Small intestine (tissue), 7 donors: ENCODE data around the gene ATP8B1. TPM values are rescaled to one million over a fixed set of nuclear protein-coding genes. Genes with fewer than 3 reads are reported as not detected.
"Not testable (repeated sequence)": the region's sequence is repeated elsewhere in the genome, so short reads cannot be mapped to it uniquely, and the experiment has no call there.

Source experiments
- DNase-seq, 2 donors: peaks; one replicate each; pipeline versions ENCODE4 v3.0.0 to v3.0.0-alpha.2; 2013
- FAIRE-seq: peaks from 2 replicates; lab custom pipeline; 2012; peaks lifted over from hg19 to GRCh38; lab: Jason Lieb, UNC
- H3K27ac ChIP-seq, 3 donors: one replicate each; pipeline ENCODE4 v1.5.1; 2013; ENCODE audit warnings: low read length in 2 of 3, mild to moderate bottlenecking in 2 of 3, control low read depth in 1 of 3, inconsistent platforms in 1 of 3, low read depth in 1 of 3, moderate library complexity in 1 of 3
- H3K27me3 ChIP-seq, 3 donors: one replicate each; pipeline ENCODE4 v1.6.1; 2013; ENCODE audit warnings: low read length in 3 of 3, inconsistent platforms in 1 of 3; ENCODE audit not compliant: control insufficient read depth in 3 of 3, insufficient read depth in 3 of 3
- H3K36me3 ChIP-seq, 3 donors: one replicate each; pipeline ENCODE4 v1.6.1; 2013; ENCODE audit warnings: low read length in 3 of 3, inconsistent platforms in 1 of 3, low read depth in 1 of 3, mild to moderate bottlenecking in 1 of 3, moderate library complexity in 1 of 3; ENCODE audit not compliant: control insufficient read depth in 3 of 3, insufficient read depth in 2 of 3
- H3K4me1 ChIP-seq, 3 donors: one replicate each; pipeline ENCODE4 v1.6.1; 2013; ENCODE audit warnings: low read length in 2 of 3, inconsistent platforms in 1 of 3, low read depth in 1 of 3, mild to moderate bottlenecking in 1 of 3, moderate library complexity in 1 of 3; ENCODE audit not compliant: control insufficient read depth in 3 of 3, insufficient read depth in 2 of 3
- H3K4me3 ChIP-seq, 3 donors: one replicate each; pipeline ENCODE4 v1.5.1; 2013; ENCODE audit warnings: low read length in 3 of 3, control low read depth in 1 of 3, inconsistent platforms in 1 of 3, low read depth in 1 of 3, mild to moderate bottlenecking in 1 of 3, moderate library complexity in 1 of 3
- H3K9me3 ChIP-seq, 2 donors: one replicate each; pipeline ENCODE4 v1.6.1; 2013; ENCODE audit warnings: low read depth in 1 of 2, low read length in 1 of 2; ENCODE audit not compliant: control insufficient read depth in 2 of 2, insufficient read depth in 1 of 2
- WGBS, 3 donors: extraction: QIAGEN DNeasy Blood & Tissue Kit; methylation state at CpG; one replicate each; pipeline ENCODE4 v1.1.7; 2013; 5-methylcytosine and 5-hydroxymethylcytosine counted together
- polyA plus RNA-seq, 4 donors: library from polyadenylated mRNA; stranded (reverse) in 3 of 4; unstranded in 1 of 4; fragments of 200-250 nt in 3 of 4; fragments of 120-200 nt in 1 of 4; gene quantifications; one replicate each; pipeline versions ENCODE4 v1.2.1 to v1.2.3, GENCODE V29; 2013
- donor health status: healthy with polysubstance abuse.
- donor health status: control.
- donor health status: control.
- donor health status: Bipolar disorder and iron deficiency.
- donor health status: healthy.

ATP8B1 gene
- polyA plus RNA-seq, 4 donors, result 25.5 to 82.5 (median 42.7) TPM

DNA sequence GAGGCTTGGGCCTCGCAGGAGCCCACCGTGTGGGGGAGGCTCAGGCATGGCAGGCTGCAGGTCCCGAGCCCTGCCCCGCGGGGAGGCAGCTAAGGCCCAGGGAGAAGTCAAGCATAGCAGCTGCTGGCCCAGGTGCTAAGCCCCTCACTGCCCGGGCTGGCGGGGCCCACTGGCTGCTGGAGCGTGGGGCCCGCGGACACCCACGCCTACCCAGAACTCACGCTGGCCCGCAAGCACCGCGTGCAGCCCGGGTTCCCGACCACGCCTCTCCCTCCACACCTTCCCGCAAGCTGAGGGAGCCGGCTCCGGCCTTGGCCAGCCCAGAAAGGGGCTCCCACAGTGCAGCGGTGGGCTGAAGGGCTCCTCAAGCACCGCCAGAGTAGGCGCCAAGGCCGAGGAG, 159.4 kb downstream of the ATP8B1 start:
- WGBS, 3 donors, result 93 to 97% (median 95%) methylated on average over 17 to 25 of the region's 25 CpGs
- not testable (repeated sequence) for H3K27me3 ChIP-seq, H3K27ac ChIP-seq, FAIRE-seq, H3K4me1 ChIP-seq, DNase-seq, H3K9me3 ChIP-seq, H3K4me3 ChIP-seq
- peaks cover 0 to 34% (median 4%) of the 10 kb centered on the region in 3 donors for H3K36me3 ChIP-seq

DNA sequence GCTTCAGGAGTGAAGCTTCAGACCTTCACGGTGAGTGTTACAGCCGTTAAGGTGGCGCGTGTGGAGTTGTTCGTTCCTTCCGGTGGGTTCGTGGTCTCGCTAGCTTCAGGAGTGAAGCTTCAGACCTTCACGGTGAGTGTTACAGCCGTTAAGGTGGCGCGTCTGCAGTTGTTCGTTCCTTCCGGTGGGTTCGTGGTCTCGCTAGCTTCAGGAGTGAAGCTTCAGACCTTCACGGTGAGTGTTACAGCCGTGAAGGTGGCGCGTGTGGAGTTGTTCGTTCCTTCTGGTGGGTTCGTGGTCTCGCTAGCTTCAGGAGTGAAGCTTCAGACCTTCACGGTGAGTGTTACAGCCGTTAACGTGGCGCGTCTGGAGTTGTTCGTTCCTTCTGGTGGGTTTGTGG, 160.7 kb downstream of the ATP8B1 start:
- not testable (repeated sequence) for H3K27me3 ChIP-seq, H3K4me3 ChIP-seq, FAIRE-seq, H3K4me1 ChIP-seq, DNase-seq, H3K9me3 ChIP-seq, H3K27ac ChIP-seq
- WGBS, 3 donors, result 97 to 98% (median 98%) methylated on average over 17 to 24 of the region's 29 CpGs
- H3K36me3 ChIP-seq, result peaks cover 0 to 22% (median 2%) of the 10 kb centered on the region in 3 donors

DNA sequence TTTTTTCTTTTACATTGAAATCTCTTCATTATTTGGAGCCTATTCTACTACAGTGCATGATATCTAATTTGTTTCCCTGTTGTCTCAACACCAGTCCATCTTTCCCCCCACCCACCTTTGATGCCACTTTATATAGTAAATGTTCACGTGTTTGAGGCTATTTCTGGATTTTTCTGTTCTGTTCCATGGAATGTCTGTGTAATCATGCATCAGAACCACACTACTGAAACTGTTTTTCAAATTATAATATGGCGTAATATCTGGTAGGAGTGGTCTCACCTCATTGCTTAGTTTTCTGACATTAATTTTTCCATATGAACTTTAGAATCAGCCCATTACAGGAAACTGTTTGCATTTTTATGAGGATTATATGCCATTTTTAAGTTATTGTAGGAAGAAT, 162.4 kb downstream of the ATP8B1 start:
- Histone ChIP-seq H3K9me3 (peaks cover 0 to 7% of the 10 kb centered on the region in 2 donors), H3K4me1 (no peaks in the 10 kb centered on the region), H3K27me3 (no peaks in the 10 kb centered on the region), H3K4me3 (no peak overlapping the region), H3K27ac (no peak overlapping the region), H3K36me3 (peaks cover 0 to 19% (median 2%) of the 10 kb centered on the region in 3 donors)
- no peak for DNase-seq
- 86 to 91% (median 89%) methylated on average over 2 of the region's 2 CpGs for whole genome bisulfite sequencing, 3 donors
- no peak for FAIRE-seq

DNA sequence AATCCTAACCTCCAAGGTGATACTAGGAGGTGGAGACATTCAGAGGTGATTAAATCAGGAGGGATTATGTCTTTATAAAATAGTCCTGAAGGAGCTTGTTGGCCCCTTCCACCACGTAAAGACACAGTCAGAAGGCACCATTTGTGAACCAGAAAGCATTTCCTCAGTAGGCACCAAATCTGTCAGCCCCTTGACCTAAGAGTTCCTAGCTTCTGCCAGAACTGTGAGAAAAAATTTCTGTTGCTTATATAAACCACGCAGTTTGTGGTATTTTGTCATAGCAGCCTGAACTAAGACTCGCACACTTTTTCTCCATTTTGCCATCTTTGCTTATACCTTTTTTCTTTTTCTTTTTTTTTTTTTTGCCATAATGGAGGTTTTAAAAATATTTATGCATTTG, 162.9 kb downstream of the ATP8B1 start:
- FAIRE-seq, result no peak
- H3K36me3 ChIP-seq, result peaks cover 0 to 16% (median 2%) of the 10 kb centered on the region in 3 donors
- WGBS, 3 donors, result 56 to 62% (median 61%) methylated on average over 3 of the region's 3 CpGs

DNA sequence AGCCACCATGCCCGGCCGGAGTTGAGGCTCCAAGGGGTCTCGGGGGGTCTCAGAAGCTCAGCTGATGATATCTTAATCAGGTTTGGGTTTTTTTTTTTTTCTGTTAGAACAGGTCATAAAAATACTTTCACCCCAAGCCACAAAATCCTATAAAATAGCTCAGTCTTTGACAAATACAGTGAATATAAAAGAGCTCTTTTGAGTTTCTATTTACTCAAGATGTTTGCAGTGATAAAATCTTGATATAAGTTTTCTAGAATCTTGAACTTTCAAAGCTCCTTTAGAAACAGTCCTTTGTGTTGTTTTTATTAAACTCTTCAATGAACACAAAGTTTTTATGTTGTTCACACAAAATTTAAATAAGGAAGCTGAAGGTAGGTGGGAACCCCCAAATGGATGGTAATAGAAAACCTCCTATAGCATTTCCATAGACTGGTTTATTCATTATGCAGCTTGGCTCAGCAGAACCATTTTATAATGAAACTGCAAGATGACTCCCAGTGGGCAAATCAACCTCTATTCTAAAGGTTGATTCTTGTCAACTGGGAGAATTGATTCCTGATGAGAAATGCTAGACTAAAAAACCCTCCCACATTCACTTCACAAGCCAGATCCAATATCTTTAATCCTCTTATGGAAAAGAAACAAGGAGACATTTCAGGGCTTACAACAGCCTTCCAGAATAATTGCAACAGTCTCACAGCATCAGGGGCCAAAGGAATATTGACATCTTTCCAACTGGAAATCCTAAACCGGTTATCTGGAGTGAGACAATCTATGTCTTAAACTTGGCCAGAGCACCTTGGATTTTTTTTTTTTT, 167.9 kb downstream of the ATP8B1 start:
- Histone ChIP-seq H3K27ac (no peak overlapping the region), H3K27me3 (no peaks in the 10 kb centered on the region), H3K36me3 (no peaks in the 10 kb centered on the region), H3K4me1 (peaks cover 0 to 9% (median 4%) of the 10 kb centered on the region in 3 donors), H3K4me3 (no peak overlapping the region), H3K9me3 (no peaks in the 10 kb centered on the region)
- no peak for FAIRE-seq
- 75 to 83% (median 79%) methylated on average over 4 of the region's 4 CpGs for WGBS, 3 donors
- DNase-seq, result no peak

More for the DNA sequence above, 162.9 kb downstream of the ATP8B1 start:
- peaks cover 0 to 7% of the 10 kb centered on the region in 2 donors for H3K9me3 ChIP-seq
- H3K4me3 ChIP-seq, result no peak overlapping the region
- H3K27me3 ChIP-seq, result no peaks in the 10 kb centered on the region
- no peak overlapping the region for H3K27ac ChIP-seq
- H3K4me1 ChIP-seq, result no peaks in the 10 kb centered on the region
- DNase-seq, result no peak

DNA sequence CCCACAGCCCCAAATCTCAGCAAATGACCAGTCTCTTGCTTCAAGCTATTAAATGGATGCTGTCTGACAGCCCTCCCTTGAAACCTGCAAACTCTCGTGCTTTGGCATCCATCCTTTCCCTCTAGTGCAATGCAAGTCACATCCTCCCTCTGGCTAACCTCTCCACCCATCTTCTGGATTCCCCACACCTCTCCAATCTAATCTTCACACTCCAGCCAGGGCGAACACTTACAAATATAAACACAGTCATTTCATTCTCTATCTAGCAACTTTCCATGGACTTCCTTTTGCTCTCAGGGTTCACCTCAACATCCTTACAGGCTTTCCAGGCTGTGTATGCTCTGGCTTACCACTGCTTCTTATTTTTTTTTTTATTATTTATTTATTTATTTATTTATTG, 171.4 kb downstream of the ATP8B1 start:
- H3K27ac ChIP-seq, result no peak overlapping the region
- FAIRE-seq, result no peak

DNA sequence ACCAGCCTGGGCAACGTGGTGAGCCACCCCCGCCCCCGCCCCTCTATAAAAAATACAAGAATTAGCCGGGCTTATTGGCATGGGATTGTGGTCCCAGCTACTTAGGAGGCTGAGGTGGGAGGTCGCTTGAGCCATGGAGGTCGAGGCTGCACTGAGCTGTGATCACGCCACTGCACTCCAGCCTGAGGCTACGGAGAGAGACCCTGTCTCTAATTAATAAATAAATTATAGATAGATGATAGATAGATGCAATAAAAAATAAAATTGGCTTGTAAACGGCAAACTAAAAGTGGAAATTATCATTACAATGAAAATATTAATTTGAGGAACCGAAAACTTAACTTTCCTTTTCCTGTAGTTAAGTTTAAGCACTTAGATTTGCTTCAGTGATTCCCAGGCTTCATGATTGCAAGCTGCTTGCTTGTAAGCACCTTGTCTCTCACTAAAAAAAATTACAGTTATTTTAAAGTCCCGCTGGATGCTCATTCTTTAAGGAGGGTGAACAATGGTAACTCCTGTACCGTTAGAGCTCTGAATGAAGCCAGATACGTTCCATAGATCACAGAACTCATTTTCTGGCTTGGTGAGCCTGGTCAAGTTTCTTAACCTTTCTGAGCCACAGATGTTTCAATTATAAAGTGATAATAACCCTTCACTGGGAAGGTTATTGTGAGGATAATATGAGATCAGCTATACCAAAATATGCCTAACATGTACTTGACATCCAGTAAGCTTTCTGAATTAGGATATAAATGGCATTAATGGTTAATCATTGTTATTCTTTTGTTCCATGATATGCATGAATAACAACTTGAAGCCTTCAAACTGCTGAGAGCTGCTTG, 172.1 kb downstream of the ATP8B1 start:
- Histone ChIP-seq H3K36me3 (no peaks in the 10 kb centered on the region), H3K4me3 (peak overlapping the region; percentile 39 to 97 (median 47)), H3K9me3 (no peaks in the 10 kb centered on the region), H3K27ac (peak overlapping the region; percentile 50 to 90 (median 87)), H3K27me3 (no peaks in the 10 kb centered on the region), H3K4me1 (peaks cover 0 to 15% (median 4%) of the 10 kb centered on the region in 3 donors)
- WGBS, 3 donors, result 43 to 55% (median 45%) methylated on average over 13 of the region's 13 CpGs
- no peak for FAIRE-seq
- DNase-seq, result no peak

More for the DNA sequence above, 171.4 kb downstream of the ATP8B1 start:
- Histone ChIP-seq H3K4me1 (peaks cover 0 to 15% (median 4%) of the 10 kb centered on the region in 3 donors), H3K4me3 (no peak overlapping the region), H3K9me3 (no peaks in the 10 kb centered on the region), H3K36me3 (no peaks in the 10 kb centered on the region), H3K27me3 (no peaks in the 10 kb centered on the region)
- DNase-seq, result no peak
- WGBS, 3 donors, result 83 to 94% (median 88%) methylated on average over 2 of the region's 2 CpGs

DNA sequence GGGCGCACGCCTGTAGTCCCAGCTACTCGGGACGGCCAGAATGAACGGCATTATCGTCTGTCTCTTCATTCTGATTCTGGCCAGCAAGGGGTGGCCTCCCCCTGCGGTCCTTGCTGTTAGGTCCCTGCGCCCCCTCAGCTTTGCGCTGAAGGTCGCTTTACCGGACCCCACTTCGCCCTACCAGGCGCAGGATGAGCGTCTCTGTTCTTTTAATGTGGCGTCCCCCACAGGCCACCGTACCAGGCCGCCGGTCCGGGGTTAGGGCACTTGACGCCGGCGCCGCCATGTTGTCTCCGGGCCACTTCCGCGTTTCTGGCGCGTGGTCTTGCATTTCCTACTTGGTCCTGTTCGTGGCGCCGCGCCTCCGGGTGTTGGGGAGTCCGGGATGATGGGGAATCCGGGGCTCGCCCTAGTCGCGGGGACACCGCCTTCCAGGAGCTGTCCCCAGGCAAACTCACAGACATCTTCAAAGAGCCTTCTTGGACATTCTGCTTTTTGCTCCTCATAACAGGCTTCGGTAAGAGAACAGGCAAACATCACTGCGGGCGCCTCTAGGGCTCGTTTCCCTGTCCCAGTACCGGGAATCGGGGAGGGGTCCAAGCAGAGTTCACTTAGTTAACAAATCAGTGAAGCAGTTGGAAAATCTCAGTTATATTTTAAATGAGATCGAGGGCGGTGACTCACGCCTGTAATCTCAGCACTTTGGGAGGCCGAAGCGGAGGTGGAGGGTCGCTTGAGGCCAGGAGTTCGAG, 172.9 kb downstream of the ATP8B1 start:
- no peaks in the 10 kb centered on the region for H3K9me3 ChIP-seq
- peak overlapping the region; percentile 50 to 90 (median 87) for H3K27ac ChIP-seq
- WGBS, 3 donors, result 1 to 2% (median 1%) methylated on average over 50 to 52 of the region's 52 CpGs
- DNase-seq (peak; percentile 97), FAIRE-seq (no peak)
- peaks cover 0 to 15% (median 4%) of the 10 kb centered on the region in 3 donors for H3K4me1 ChIP-seq
- no peaks in the 10 kb centered on the region for H3K36me3 ChIP-seq
- peak overlapping the region; percentile 39 to 97 (median 47) for H3K4me3 ChIP-seq
- no peaks in the 10 kb centered on the region for H3K27me3 ChIP-seq
